ENCODE data around the gene LCE1B.

LCE1B gene

GRCh38 chr1:152861374-152861773, 49.6 kb downstream of the LCE1B start:
- DNase-seq (ENCODE audit: low spot score) = no peak
